Smooth muscle cell (in vitro differentiated cells): ENCODE data around the gene SRMS. TPM values are rescaled to one million over a fixed set of nuclear protein-coding genes. Genes with fewer than 3 reads are reported as not detected.

ENCODE experiments used
- DNase-seq: peaks from one replicate; lab custom pipeline; 2025; ENCODE audit not compliant: unreplicated experiment; lab: John Stamatoyannopoulos, UW
- H2AFZ ChIP-seq: fragments of 200-600 bp; sonication (generic); 2 replicates; pipeline ENCODE4 v1.6.0; 2016; ENCODE audit warnings: antibody characterized with exemption, low read depth, mild to moderate bottlenecking
- H3F3A ChIP-seq: fragments of 200-600 bp; sonication (generic); 2 replicates; pipeline ENCODE4 v1.6.0; 2017; ENCODE audit warnings: antibody characterized with exemption, low read depth
- H3K27ac ChIP-seq: fragments of 200-600 bp; sonication (generic); 2 replicates; pipeline ENCODE4 v1.5.1; 2016; ENCODE audit warnings: low read depth, mild to moderate bottlenecking
- H3K27me3 ChIP-seq: fragments of 200-600 bp; sonication (generic); 2 replicates; pipeline ENCODE4 v1.6.1; 2016; ENCODE audit warnings: low read depth, mild to moderate bottlenecking
- H3K36me3 ChIP-seq: fragments of 200-600 bp; sonication (generic); 2 replicates; pipeline ENCODE4 v1.5.1; 2016; ENCODE audit warnings: low read depth
- H3K4me1 ChIP-seq: fragments of 200-600 bp; sonication (generic); 2 replicates; pipeline ENCODE4 v1.5.1; 2016; ENCODE audit warnings: low read depth
- H3K4me2 ChIP-seq: fragments of 200-600 bp; sonication (generic); 2 replicates; pipeline ENCODE4 v1.6.0; 2016; ENCODE audit warnings: mild to moderate bottlenecking
- H3K4me3 ChIP-seq: fragments of 200-600 bp; sonication (generic); 2 replicates; pipeline ENCODE4 v1.5.1; 2016; ENCODE audit warnings: mild to moderate bottlenecking
- H3K79me2 ChIP-seq: fragments of 200-600 bp; sonication (generic); 2 replicates; pipeline ENCODE4 v1.6.0; 2016; ENCODE audit warnings: low read depth, mild to moderate bottlenecking
- H3K9ac ChIP-seq: fragments of 200-600 bp; sonication (generic); 2 replicates; pipeline ENCODE4 v1.6.0; 2016; ENCODE audit warnings: low read depth
- H3K9me3 ChIP-seq: fragments of 200-600 bp; sonication (generic); replicated peaks from 2 replicates; pipeline ENCODE4 v1.5.1; 2016; ENCODE audit warnings: low read depth
- H4K20me1 ChIP-seq: fragments of 200-600 bp; sonication (generic); 2 replicates; pipeline ENCODE4 v1.6.0; 2016; ENCODE audit warnings: low read depth
- CTCF ChIP-seq: fragments of 200-600 bp; sonication (generic); IDR thresholded peaks from 2 replicates; pipeline ENCODE4 v1.5.1; 2017; ENCODE audit warnings: borderline replicate concordance, mild to moderate bottlenecking, antibody characterized with exemption; ENCODE audit not compliant: insufficient read depth, poor library complexity, severe bottlenecking
- WGBS: methylation state at CpG from one replicate; pipeline ENCODE4 v1.1.7; 2016; ENCODE audit warnings: low lambda C conversion rate; 5-methylcytosine and 5-hydroxymethylcytosine counted together
- polyA plus RNA-seq: library from polyadenylated mRNA; unstranded; fragments of >200 nt; fragmentation: Nextera tagmentation; extraction: Ambion mirVana; gene quantifications from 2 replicates; pipeline ENCODE4 v1.2.1, GENCODE V29; 2016
- total RNA-seq: library from RNA; depleted of rRNA; stranded (reverse); fragments of >200 nt; gene quantifications from 2 replicates; pipeline ENCODE4 v1.2.3, GENCODE V29; 2014

Gene SRMS
- total and polyA plus RNA-seq, 2 experiments from 2014 or later, result not detected

- 88% methylated on average over 14 of the region's 14 CpGs for WGBS
Measured at GRCh38 chr20:63533388-63533787, 14.2 kb downstream of the SRMS start.

GRCh38 chr20:63532449-63532971 lies 15.0 kb downstream of the SRMS start:
- 89% methylated on average over 21 of the region's 24 CpGs for WGBS
- H3K9ac ChIP-seq, result no peak overlapping the region

More at GRCh38 chr20:63533388-63533787, 14.2 kb downstream of the SRMS start:
- Histone ChIP-seq H4K20me1 (no peaks in the 10 kb centered on the region), H3F3A (no peaks in the 10 kb centered on the region), H3K9me3 (no peaks in the 10 kb centered on the region), H3K4me1 (peaks cover 2% of the 10 kb centered on the region), H3K4me2 (no peak overlapping the region), H3K36me3 (no peaks in the 10 kb centered on the region), H3K4me3 (no peak overlapping the region), H3K27ac (no peak overlapping the region), H2AFZ (no peak overlapping the region), H3K79me2 (no peaks in the 10 kb centered on the region), H3K9ac (no peak overlapping the region), H3K27me3 (no peaks in the 10 kb centered on the region)
- no peak for DNase-seq
- TF ChIP-seq CTCF, result no peak

GRCh38 chr20:63531686-63532448 lies 15.7 kb downstream of the SRMS start:
- no peak overlapping the region for H3K4me2 ChIP-seq
- no peak for DNase-seq
- no peak overlapping the region for H2AFZ ChIP-seq
- H3K4me3 ChIP-seq, result no peak overlapping the region
- no peaks in the 10 kb centered on the region for H3F3A ChIP-seq
- no peaks in the 10 kb centered on the region for H3K4me1 ChIP-seq
- TF ChIP-seq CTCF, result no peak
- H3K9ac ChIP-seq, result no peak overlapping the region
- H3K27ac ChIP-seq, result no peak overlapping the region
- no peaks in the 10 kb centered on the region for H3K79me2 ChIP-seq
- no peaks in the 10 kb centered on the region for H3K9me3 ChIP-seq
- no peaks in the 10 kb centered on the region for H3K27me3 ChIP-seq
- no peaks in the 10 kb centered on the region for H3K36me3 ChIP-seq
- 91% methylated on average over 27 of the region's 27 CpGs for WGBS
- peaks cover 5% of the 10 kb centered on the region for H4K20me1 ChIP-seq

More at GRCh38 chr20:63532449-63532971, 15.0 kb downstream of the SRMS start:
- Histone ChIP-seq H2AFZ (no peak overlapping the region), H3K4me3 (no peak overlapping the region), H3K27ac (no peak overlapping the region), H3K79me2 (no peaks in the 10 kb centered on the region), H3K27me3 (no peaks in the 10 kb centered on the region), H3K36me3 (no peaks in the 10 kb centered on the region), H3F3A (no peaks in the 10 kb centered on the region), H3K9me3 (no peaks in the 10 kb centered on the region), H3K4me1 (no peaks in the 10 kb centered on the region), H3K4me2 (no peak overlapping the region), H4K20me1 (peaks cover 4% of the 10 kb centered on the region)
- TF ChIP-seq CTCF, result no peak
- DNase-seq, result no peak

GRCh38 chr20:63530788-63531160 lies 16.8 kb downstream of the SRMS start:
- no peak for DNase-seq
- H3K79me2 ChIP-seq, result no peaks in the 10 kb centered on the region
- H3K4me1 ChIP-seq, result no peaks in the 10 kb centered on the region
- H3K9ac ChIP-seq, result no peak overlapping the region
- no peak overlapping the region for H3K4me2 ChIP-seq
- no peak overlapping the region for H3K4me3 ChIP-seq
- no peaks in the 10 kb centered on the region for H3K9me3 ChIP-seq
- no peaks in the 10 kb centered on the region for H3K27me3 ChIP-seq
- H3K36me3 ChIP-seq, result no peaks in the 10 kb centered on the region
- no peak for TF ChIP-seq CTCF
- H3K27ac ChIP-seq, result no peak overlapping the region
- H2AFZ ChIP-seq, result no peak overlapping the region
- no peaks in the 10 kb centered on the region for H3F3A ChIP-seq
- WGBS, result 92% methylated on average over 14 of the region's 14 CpGs
- H4K20me1 ChIP-seq, result peaks cover 5% of the 10 kb centered on the region
